Neural cell (in vitro differentiated cells): ENCODE measurements around the gene MAP3K15.

Experiments used
- CTCF ChIP-seq: fragments of 450-650 bp; IDR thresholded peaks from 2 replicates; pipeline ENCODE4 v1.5.1; 2014; ENCODE audit warnings: antibody characterized with exemption, mild to moderate bottlenecking, moderate library complexity; ENCODE audit not compliant: poor library complexity, severe bottlenecking
- TAF1 ChIP-seq: IDR thresholded peaks from 2 replicates; pipeline ENCODE4 v1.6.1; 2012; ENCODE audit warnings: low read depth

- TF ChIP-seq CTCF: peak; percentile 80
- TF ChIP-seq TAF1: no peak
Measured at GRCh38 chrX:19372170-19372546, 143.2 kb downstream of the MAP3K15 start.
